ENCODE results near the gene DYNLT4. TPM values are rescaled to one million over a fixed set of nuclear protein-coding genes. Genes with fewer than 3 reads are reported as not detected.
"Not testable (repeated sequence)": the region's sequence is repeated elsewhere in the genome, so short reads cannot be mapped to it uniquely, and the experiment has no call there.

Gene DYNLT4
- total RNA-seq, 1 experiment from 2014 or later, result not detected

- no peak for DNase-seq (ENCODE audit: low read depth)
These were observed 18.9 kb downstream of the DYNLT4 start, which contains the start of gene BEST4 for GRCh38 chr1:44788120-44788860. TSS of gene BEST4 (minus strand) at chr1:44788170. CDS start at chr1:44787705, 465 bp downstream.

GRCh38 chr1:44787506-44787905 is 19.6 kb downstream of the DYNLT4 start:
- no peak for DNase-seq (ENCODE audit: low read depth)

GRCh38 chr1:44786841-44787426 is 20.2 kb downstream of the DYNLT4 start:
- DNase-seq (ENCODE audit: low read depth), result no peak

DNA sequence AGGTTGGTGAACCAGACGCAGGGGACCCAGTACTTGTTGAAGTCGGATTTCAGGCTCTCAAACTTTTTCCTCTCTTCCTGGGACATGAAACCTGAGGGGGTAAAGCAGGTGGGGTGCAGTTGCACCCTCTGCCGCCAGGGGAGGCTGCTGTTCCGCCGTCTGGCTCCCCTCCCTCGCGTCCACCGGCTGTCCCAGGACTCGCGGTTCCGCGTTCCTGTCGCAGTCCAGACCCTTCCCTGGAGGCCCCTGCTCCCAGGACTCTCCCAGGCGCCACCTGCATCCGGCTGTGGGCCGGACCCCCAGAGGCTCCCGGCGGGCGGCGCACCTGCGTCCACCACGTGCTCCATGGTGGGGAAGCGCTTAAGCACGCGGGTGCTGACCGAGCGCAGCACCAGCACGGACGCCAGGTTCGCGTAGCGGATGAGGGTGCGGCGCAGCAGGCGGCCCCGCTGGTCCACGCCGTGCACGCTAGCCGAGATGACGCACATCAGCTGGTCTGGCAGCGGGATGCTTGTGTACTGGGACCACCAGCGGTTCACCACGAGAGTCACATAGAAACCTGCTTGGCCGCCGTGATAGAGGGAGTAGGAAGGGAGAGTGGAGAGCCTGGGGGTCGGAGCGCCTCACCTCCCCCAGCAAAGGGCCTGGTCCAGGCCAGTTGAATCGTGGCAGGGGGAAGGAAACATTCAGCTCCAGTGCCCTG is 20.9 kb downstream of the DYNLT4 start:
- no peak for DNase-seq (ENCODE audit: low read depth)

DNA sequence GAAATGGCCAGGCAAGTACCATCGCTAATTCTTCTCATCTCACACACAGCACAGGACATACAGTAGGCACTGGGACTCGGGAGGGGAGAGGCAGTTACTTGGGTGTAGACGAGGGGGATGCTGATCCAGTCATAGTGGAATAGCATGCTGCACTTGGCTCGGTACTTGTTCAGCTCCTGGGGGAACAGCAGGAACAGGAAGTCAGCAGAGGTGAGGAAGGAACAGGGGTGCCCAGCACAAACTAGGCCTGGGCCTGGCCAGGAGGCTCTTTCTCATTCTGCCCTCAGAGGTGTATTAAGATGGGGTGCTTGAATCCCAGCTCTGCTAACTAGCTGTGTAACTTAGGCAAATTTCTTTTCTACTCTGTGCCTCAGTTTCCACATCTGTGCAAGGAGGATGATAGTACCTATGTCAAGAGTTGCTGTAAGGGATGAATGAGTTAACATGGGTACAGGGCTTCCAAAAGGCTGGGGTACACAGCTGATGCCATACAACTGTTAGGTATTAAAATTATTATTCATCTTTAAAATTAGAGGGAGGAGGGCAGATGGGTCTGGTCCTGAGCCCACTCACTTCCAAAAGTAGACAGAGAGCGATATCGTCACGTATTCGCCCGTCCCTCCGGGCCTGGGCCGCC is 21.5 kb downstream of the DYNLT4 start:
- DNase-seq (ENCODE audit: low read depth), result no peak

DNA sequence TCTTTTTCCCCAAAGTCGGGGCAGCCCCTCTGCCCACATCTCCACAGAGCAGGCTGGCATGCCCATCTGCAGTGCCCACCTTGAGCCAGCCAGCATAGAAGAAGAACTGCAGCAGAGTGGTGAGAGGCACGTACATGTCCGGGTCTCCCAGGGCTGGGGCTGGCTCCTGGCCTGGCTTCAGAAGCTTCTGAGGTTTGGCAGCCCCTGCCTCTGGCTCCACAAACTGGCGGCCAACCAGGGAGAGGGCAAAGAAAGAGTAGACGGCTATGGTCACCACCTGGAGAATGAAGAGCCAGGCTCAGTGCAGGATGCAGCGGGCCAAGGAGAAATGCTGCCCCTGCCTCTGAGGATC is 22.1 kb downstream of the DYNLT4 start:
- DNase-seq (ENCODE audit: low read depth), result no peak

DNA sequence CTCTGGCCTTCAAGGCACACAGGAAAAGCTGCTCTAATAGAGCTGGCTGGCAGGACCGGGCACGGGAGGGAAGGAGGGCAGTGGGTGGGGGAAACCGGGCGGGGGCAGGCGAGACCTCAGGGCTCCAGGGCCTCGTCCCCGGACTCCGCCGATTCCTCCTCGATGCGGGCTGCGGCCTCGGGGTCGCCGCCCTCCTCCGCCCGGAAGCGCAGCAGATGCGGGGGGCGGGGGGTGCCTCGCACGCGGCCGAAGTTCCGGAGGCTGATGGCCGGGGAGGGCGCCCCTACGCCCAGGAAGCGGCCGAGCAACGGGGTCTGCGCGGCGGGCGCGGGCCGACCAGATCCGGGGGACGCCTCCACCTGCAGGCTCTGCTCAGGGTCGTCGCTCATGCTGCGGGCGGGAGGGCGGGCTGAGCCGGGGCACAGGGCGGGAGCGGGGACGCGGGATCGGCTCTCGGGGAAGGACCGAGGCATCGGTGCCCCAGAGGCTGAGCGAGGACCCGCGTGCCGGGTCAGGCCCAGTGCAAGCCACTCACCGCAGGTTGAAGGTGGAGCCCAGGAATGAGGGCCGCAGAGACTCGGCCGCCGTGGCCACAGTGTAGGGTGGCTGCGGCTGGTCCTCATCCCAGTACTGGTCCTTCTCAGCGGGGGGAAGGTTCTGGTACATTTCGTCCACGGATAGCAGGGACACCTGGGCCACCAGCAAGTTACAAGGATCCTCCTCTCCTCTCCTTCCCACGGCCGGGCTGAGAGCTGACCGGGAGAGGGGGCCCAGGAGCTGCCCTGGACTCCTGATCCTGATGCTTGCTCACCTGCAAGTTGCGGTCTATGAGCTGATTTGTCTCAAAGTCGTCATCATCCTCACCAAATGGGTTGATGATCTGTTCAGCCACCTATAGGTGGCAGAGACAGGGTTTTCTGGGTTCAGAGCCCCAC is 22.8 kb downstream of the DYNLT4 start:
- DNase-seq (ENCODE audit: low read depth), result no peak

DNA sequence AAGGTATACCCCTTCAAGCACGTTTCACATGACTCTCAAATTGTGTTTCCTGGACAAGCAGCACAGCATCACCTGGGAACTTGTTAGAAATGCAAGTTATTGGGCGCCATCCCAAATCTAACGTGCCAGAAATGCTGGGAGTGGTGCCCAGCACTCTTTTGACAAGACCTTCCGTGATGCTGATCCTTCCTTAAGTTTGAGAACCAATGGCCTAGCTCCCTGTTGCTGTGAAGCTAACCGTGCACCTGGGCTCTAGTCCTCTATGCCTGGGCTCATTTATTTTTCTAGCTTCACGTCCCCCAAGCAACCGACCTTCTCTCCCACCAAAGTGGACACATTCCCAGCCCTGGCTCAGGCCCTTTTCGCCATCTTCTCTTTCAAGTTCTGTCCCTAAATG is 23.5 kb downstream of the DYNLT4 start:
- no peak for DNase-seq (ENCODE audit: low read depth)

GRCh38 chr1:44780583-44781121 is 26.5 kb downstream of the DYNLT4 start:
- DNase-seq (ENCODE audit: low read depth), result no peak

- no peak for DNase-seq (ENCODE audit: low read depth)
These were observed 28.2 kb downstream of the DYNLT4 start for GRCh38 chr1:44778705-44779576.

DNA sequence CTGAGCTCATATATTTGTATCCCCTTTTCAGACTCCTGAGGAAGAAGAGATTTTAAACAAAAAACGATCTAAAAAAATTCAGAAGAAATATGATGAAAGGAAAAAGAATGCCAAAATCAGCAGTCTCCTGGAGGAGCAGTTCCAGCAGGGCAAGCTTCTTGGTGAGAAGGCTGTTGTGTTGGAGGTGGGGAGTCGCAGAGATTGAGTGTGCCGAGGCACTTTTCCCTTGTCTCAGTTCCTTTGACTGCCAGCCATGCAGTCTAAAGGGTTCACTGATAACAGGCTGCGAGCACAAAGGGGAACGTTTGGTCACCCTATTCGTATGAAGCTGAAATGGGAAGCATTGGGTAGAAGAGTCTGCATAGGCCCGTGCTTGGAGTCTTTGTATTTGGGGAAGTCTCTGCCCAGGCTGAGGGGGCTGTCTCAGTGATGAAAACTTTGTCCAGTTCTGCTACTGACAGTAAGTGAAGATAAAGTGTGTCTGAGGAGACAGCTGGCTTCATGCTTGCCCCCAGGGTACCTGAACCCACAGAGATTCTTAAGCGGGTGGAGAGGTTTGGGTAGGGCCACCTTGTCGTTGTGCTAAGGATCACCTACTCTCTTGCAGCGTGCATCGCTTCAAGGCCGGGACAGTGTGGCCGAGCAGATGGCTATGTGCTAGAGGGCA is 29.0 kb downstream of the DYNLT4 start:
- DNase-seq (ENCODE audit: low read depth), result no peak

- no peak for DNase-seq (ENCODE audit: low read depth)
These were observed 29.6 kb downstream of the DYNLT4 start for GRCh38 chr1:44777547-44777946.

DNA sequence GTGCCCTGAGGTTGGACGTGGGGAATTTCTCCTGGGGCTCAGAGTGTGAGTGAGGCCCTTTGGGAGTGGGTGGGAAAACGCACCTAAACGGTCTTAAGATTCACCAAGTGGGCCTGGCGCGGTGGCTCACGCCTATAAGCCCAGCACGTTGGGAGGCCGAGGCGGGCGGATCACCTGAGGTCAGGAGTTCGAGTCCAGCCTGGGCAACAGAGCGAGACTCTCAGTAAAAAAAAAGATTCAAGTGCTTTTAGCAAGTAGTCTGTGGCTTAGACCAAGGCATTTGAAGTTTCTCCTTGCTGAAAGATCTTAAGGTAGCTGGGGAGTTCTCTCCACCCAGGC is 30.5 kb downstream of the DYNLT4 start:
- DNase-seq (ENCODE audit: low read depth), result no peak

DNA sequence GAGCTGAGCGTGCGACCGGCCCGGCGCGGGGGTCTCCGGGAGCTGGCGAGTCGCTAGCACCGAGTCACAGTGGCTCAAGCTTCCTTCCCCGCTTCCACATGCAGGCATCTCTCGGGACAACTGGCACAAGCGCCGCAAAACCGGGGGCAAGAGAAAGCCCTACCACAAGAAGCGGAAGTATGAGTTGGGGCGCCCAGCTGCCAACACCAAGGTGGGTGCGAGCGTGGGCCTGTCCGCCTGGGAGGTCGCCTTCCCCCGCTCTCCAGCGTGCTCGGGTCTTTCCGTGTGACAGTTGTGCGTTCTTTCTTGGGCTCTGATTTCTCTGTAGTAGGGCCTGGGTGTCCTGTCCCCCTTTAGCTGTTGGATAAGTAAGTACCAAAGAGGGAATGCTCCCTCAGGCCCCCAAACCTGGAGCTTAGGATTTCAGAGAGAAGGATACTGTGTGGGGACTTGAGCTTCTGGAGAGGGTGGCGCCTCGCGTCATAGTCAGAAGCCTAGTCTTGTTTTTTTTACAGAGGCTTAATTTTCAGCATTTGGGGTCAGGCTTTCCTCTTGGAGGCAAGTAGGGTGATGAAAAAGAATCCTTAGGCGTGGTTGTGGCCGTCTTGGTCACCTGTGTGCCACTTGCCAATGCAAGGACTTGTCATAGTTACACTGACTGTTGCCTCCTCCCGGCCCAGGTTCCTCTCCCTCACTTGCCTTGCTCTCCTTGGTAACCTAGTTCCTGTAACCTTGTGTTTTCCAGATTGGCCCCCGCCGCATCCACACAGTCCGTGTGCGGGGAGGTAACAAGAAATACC is 31.0 kb downstream of the DYNLT4 start:
- DNase-seq (ENCODE audit: low read depth), result no peak

DNA sequence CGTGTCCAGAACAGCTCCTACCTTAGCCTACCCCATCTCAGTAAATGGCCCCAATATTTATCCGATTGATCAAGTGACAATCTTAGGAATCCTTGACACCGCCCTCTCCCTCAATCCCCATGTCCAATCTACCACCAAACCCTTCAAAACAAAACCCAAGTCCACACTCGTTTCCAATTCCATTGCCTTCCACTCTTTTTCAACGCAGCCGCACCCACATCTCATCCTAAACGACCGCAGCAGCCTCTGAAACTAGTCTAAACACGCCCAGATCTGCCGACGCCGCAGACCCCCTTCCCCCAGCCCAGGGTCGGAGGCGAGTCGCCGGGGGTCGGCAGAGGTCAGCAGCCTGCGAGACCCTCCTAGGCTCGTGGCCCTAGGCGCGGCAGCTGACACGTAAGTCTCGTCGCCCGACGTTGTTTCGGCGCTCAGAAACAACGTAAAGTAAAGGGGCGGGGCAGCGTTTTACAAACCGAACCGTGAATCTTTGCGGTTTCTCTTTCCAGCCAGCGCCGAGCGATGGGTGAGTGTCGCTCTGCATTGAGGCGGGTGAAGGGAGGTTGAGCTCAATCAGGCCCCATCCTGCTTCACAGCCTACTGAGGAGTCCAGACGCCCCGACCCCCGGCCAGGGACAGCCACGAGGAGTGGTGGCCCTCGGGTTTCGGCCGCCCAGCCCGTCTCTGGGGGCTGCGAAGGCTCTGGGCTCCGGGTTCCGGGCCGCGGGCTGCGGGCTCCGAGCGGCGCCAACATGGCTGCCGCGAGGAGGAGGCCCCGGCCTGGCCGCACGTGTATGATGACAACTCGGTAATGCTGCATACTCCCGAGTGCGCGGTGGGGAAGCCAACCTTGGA is 31.8 kb downstream of the DYNLT4 start, which contains the start of gene RPS8:
TSS of gene RPS8 (plus strand) at position 463 of the 852 bp plus-strand sequence. CDS start at position 520, 57 bp downstream.
- DNase-seq (ENCODE audit: low read depth), result peak; percentile 93

DNA sequence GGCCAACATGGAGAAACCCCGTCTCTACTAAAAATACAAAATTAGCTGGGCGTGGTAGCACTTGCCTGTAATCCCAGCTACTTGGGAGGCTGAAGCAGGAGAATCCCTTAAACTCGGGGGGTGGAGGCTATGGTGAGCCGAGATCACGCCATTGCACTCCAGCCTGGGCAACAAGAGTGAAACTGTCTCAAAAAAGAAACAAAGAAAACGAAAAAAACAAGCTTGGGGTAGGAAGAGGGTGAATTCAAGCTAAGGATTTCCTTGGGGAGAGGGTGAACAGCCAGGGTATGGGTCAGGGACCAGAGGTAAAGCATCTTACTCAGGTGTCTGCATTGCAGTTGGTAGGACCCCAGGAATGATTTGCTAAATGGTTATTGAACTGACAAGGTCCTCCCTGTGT is 40.7 kb downstream of the DYNLT4 start:
- DNase-seq (ENCODE audit: low read depth), result not testable (repeated sequence)

GRCh38 chr1:44760876-44761275 is 46.3 kb downstream of the DYNLT4 start:
- DNase-seq (ENCODE audit: low read depth), result no peak
